K562 (cell line): ENCODE results near the gene RC3H2. TPM values are rescaled to one million over a fixed set of nuclear protein-coding genes. Genes with fewer than 3 reads are reported as not detected.

ENCODE experiments used
- ATAC-seq: fragments of 200-7000 bp; cut with Tn5 transposase; 3 replicates; pipeline ENCODE4 v1.9.1; 2020; ENCODE audit warnings: moderate library complexity
- BruUV-seq: library from RNA; stranded (reverse); fragments of 400-500 nt; replicated peaks from 2 replicates; lab custom pipeline; 2021; lab: Mats Ljungman, UMichigan
- CTCF ChIA-PET: fragments of 300-600 bp; formaldehyde crosslinking; extraction: SDS; loops from one replicate; lab custom pipeline; 2021; ENCODE audit warnings: low intra/inter-chr PET ratio; lab: Yijun Ruan, JAX
- POLR2A ChIA-PET: fragments of 300-600, 350-650 bp; sonication (Branson Sonifier 250); formaldehyde crosslinking; extraction: SDS; loops from one replicate; lab custom pipeline; 2021; ENCODE audit warnings: antibody characterized with exemption, inconsistent platforms; lab: Yijun Ruan, JAX
- DNase-seq, 4 experiments: peaks; one replicate each; pipeline versions ENCODE4 v3.0.0 to v3.0.0-alpha.2; 2011 to 2018; ENCODE audit warnings: low spot score in 3 of 4, mixed read lengths in 3 of 4; ENCODE audit errors: extremely low read depth in 1 of 4
- FAIRE-seq: peaks from 2 replicates; lab custom pipeline; 2011; peaks lifted over from hg19 to GRCh38; lab: Jason Lieb, UNC
- H2AFZ ChIP-seq: 2 replicates; pipeline ENCODE4 v1.6.0; 2011; ENCODE audit warnings: low read depth, low read length, control low read depth, inconsistent platforms
- H3K27ac ChIP-seq: fragments of 200-600 bp; 3 replicates; pipeline ENCODE4 v1.8.0; 2011; ENCODE audit warnings: low read depth, mild to moderate bottlenecking, control low read depth, inconsistent platforms, low read length, moderate library complexity, mixed read lengths; ENCODE audit errors: extremely low read depth
- H3K27me3 ChIP-seq, 2 experiments: fragments of 300-600 bp in 1 of 2; 2 replicates in 1 of 2; 3 replicates in 1 of 2; pipeline versions ENCODE4 v1.6.0 to v1.8.0; 2011; ENCODE audit warnings: inconsistent platforms in 2 of 2, low read length in 2 of 2, mild to moderate bottlenecking in 1 of 2, mixed read lengths in 1 of 2, moderate library complexity in 1 of 2; ENCODE audit not compliant: control insufficient read depth in 2 of 2, insufficient read depth in 2 of 2
- H3K36me3 ChIP-seq: fragments of 300-600 bp; 3 replicates; pipeline ENCODE4 v1.8.0; 2011; ENCODE audit warnings: mild to moderate bottlenecking, low read length, inconsistent platforms; ENCODE audit not compliant: control insufficient read depth, insufficient read depth
- H3K4me1 ChIP-seq, 2 experiments: fragments of 200-600 bp in 1 of 2; replicated peaks in 1 of 2; 2 replicates in 1 of 2; 3 replicates in 1 of 2; pipeline versions ENCODE4 v1.5.1 to v1.8.0; 2011; ENCODE audit warnings: inconsistent platforms in 2 of 2, low read length in 2 of 2, mild to moderate bottlenecking in 1 of 2, mixed read lengths in 1 of 2, moderate library complexity in 1 of 2; ENCODE audit not compliant: control insufficient read depth in 2 of 2, insufficient read depth in 2 of 2
- H3K4me2 ChIP-seq: 2 replicates; pipeline ENCODE4 v1.6.1; 2011; ENCODE audit warnings: low read length, control low read depth, inconsistent platforms, mixed read lengths; ENCODE audit not compliant: insufficient read depth
- H3K4me3 ChIP-seq: fragments of 200-600 bp; sonication (generic), shearing (Covaris generic); 2 replicates; pipeline ENCODE4 v1.5.1; 2016; ENCODE audit warnings: control low read depth, inconsistent platforms
- H3K79me2 ChIP-seq: fragments of 200-600 bp; 3 replicates; pipeline ENCODE4 v1.8.0; 2011; ENCODE audit warnings: low read length, inconsistent platforms; ENCODE audit not compliant: control insufficient read depth, insufficient read depth
- H3K9ac ChIP-seq, 2 experiments: 2 replicates each; pipeline versions ENCODE4 v1.6.0 to v1.6.1; 2011; ENCODE audit warnings: low read depth in 2 of 2, low read length in 2 of 2, control low read depth in 1 of 2, inconsistent platforms in 1 of 2, mild to moderate bottlenecking in 1 of 2, mixed read lengths in 1 of 2; ENCODE audit not compliant: insufficient read depth in 1 of 2
- H3K9me1 ChIP-seq: one replicate; pipeline ENCODE4 v1.6.0; 2011; ENCODE audit warnings: inconsistent platforms, mild to moderate bottlenecking, low read length, moderate library complexity; ENCODE audit not compliant: control insufficient read depth, insufficient read depth
- H3K9me3 ChIP-seq: replicated peaks from 2 replicates; pipeline ENCODE4 v1.5.1; 2011; ENCODE audit warnings: low read depth, low read length, inconsistent platforms; ENCODE audit not compliant: control insufficient read depth, insufficient read depth
- H4K20me1 ChIP-seq: replicated peaks from 2 replicates; pipeline ENCODE4 v1.6.1; 2011; ENCODE audit warnings: low read length, inconsistent platforms, mixed read lengths; ENCODE audit not compliant: control insufficient read depth, insufficient read depth
- CEBPG ChIP-seq, 3 experiments: fragments of 200-800 bp in 1 of 3; sonication (Bioruptor generic) in 1 of 3; sonication (generic) in 1 of 3; formaldehyde crosslinking in 1 of 3; IDR thresholded peaks in 2 of 3; conservative IDR thresholded peaks in 1 of 3; 2 replicates each; pipeline versions ENCODE4 v1.6.1 to v1.8.0; 2016 to 2022; ENCODE audit warnings: missing compliant biosample characterization in 2 of 3, missing genetic modification characterization in 2 of 3, mild to moderate bottlenecking in 1 of 3, missing genetic modification reagents in 1 of 3
- MEIS2 ChIP-seq: fragments of 450-650 bp; IDR thresholded peaks from 2 replicates; pipeline ENCODE4 v1.6.1; 2014; ENCODE audit warnings: mild to moderate bottlenecking; ENCODE audit not compliant: partially characterized antibody
- STAG1 ChIP-seq: sonication (generic); formaldehyde crosslinking; IDR thresholded peaks from 2 replicates; pipeline ENCODE4 v1.5.0; 2020; ENCODE audit warnings: missing genetic modification reagents, borderline replicate concordance
- TCF3 ChIP-seq: sonication (generic); formaldehyde crosslinking; IDR thresholded peaks from 2 replicates; pipeline ENCODE4 v1.4.0; 2020; ENCODE audit warnings: mild to moderate bottlenecking, missing genetic modification reagents
- TCF7L2 ChIP-seq: fragments of 150-350 bp; IDR thresholded peaks from 2 replicates; pipeline ENCODE4 v1.6.1; 2016; ENCODE audit warnings: low read depth, mild to moderate bottlenecking, low read length, moderate library complexity
- WGBS: fragments of 100-300 bp; shearing (Covaris generic); methylation state at CpG from one replicate; pipeline ENCODE4 v1.1.6; 2016; ENCODE audit warnings: low coverage, mixed read lengths; ENCODE audit not compliant: insufficient coverage; ENCODE audit errors: missing lambda C conversion rate; 5-methylcytosine and 5-hydroxymethylcytosine counted together
- in situ Hi-C: fragments of 300-500 bp; cut with MboI; formaldehyde crosslinking; loops from 4 replicates; pipeline ENCODE4 v1.15.0; 2018; ENCODE audit warnings: inconsistent platforms, mixed read lengths
- intact Hi-C: fragments of 100-400 bp; cut with micrococcal nuclease; formaldehyde crosslinking; loops from 2 replicates; pipeline ENCODE4 v1.14.2; 2022
- polyA plus RNA-seq, 8 experiments: library from polyadenylated mRNA; depleted of rRNA in 4 of 8; stranded (reverse) in 5 of 8; unstranded in 3 of 8; fragments of >200 nt; fragmentation: Nextera tagmentation in 2 of 8; fragmentation: Illumina TruSeq in 1 of 8; extraction: Ambion mirVana in 2 of 8; extraction: Trizol in 1 of 8; gene quantifications; 2 replicates each; pipeline versions ENCODE4 v1.2.1 to v1.2.3, GENCODE V29; 2011 to 2014; ENCODE audit warnings: inconsistent platforms in 1 of 8, missing spikeins in 1 of 8
- total RNA-seq, 7 experiments: library from RNA; depleted of rRNA in 6 of 7; stranded (reverse); fragments of >200 nt in 6 of 7; fragmentation: Illumina TruSeq in 2 of 7; extraction: Trizol in 2 of 7; gene quantifications; 2 replicates each; pipeline versions ENCODE4 v1.2.1 to v1.2.3, GENCODE V29; 2011 to 2021; ENCODE audit warnings: low replicate concordance in 1 of 7
- TF ChIP-seq, protein P1 (sequence below), 2 experiments: fragments of 450-650 bp in 1 of 2; sonication (generic) in 1 of 2; formaldehyde crosslinking in 1 of 2; IDR thresholded peaks in 1 of 2; conservative IDR thresholded peaks in 1 of 2; 2 replicates each; pipeline versions ENCODE4 v1.6.1 to v1.8.1; 2016 to 2023; ENCODE audit warnings: mild to moderate bottlenecking in 2 of 2, moderate library complexity in 2 of 2, inconsistent platforms in 1 of 2, missing genetic modification reagents in 1 of 2
- TF ChIP-seq, protein P2 (sequence below), 2 experiments: IDR thresholded peaks in 1 of 2; conservative IDR thresholded peaks in 1 of 2; 2 replicates each; pipeline ENCODE4 v1.6.1; 2016; ENCODE audit warnings: low read depth in 2 of 2, mild to moderate bottlenecking in 1 of 2, missing compliant biosample characterization in 1 of 2, missing genetic modification characterization in 1 of 2, moderate library complexity in 1 of 2

Gene RC3H2
- total and polyA plus RNA-seq, 9 of the 15 experiments (the other 6 are each of a cell fraction or from before 2014, with no cell fraction given) = 5.6 to 35.4 (median 18.6) TPM

DNA sequence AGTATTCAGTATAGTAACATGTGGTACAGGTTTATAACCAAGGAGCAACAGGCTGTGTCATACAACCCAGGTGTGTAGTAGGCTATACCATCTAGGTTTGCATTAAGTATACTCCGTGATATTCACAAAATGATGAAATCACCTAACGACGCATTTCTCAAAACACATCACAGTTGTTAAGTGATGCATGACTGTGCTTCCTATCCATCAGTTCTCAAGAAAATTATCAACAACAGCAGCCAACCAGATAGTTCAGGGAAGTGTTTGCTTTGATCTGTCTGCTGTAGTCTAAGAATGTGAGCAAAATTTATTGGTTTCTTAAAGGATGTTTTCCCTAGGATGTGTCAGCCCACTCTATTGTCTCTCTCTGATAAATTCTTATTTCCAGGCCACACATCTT, 18.8 kb upstream of the RC3H2 start:
- BruUV-seq = no TSS peak
- no peak overlapping the region for H3K27ac ChIP-seq
- no peaks in the 10 kb centered on the region for H3K9me3 ChIP-seq
- peaks cover 10% of the 10 kb centered on the region; the same call in 1 of the 3 replicates for H3K79me2 ChIP-seq
- ChIA-PET POLR2A (interaction anchor here (0.7 to 1.9 kb wide), 2 partner anchors 11 to 849 kb away, joined by 3 to 10 read pairs; partner anchors contain the start of gene ZBTB6), CTCF (no interaction called here)
- peaks cover 2% of the 10 kb centered on the region for H3K9me1 ChIP-seq
- no peak for FAIRE-seq
- no peak overlapping the region for H2AFZ ChIP-seq
- DNase-seq = no peak
- no peak overlapping the region for H3K9ac ChIP-seq
- H3K4me2 ChIP-seq = no peak overlapping the region
- intact Hi-C loops = no loop called here
- no peaks in the 10 kb centered on the region for H3K27me3 ChIP-seq
- peaks cover 22% of the 10 kb centered on the region; the same call in 1 of the 3 replicates for H3K36me3 ChIP-seq
- H3K4me3 ChIP-seq = no peak overlapping the region
- 64% methylated on average over 3 of the region's 3 CpGs for WGBS
- no peaks in the 10 kb centered on the region for H3K4me1 ChIP-seq
- no peaks in the 10 kb centered on the region for H4K20me1 ChIP-seq
- in situ Hi-C loops = no loop called here
- peak; percentile 54 for ATAC-seq
- TF ChIP-seq TCF7L2 (no peak), STAG1 (no peak), TCF3 (CRISPR knock-in tag) (peak; percentile 43; the same call in 1 of the 2 replicates), CEBPG (CRISPR knock-in tag; IDR thresholded peaks at IDR 0.05) (no peak), CEBPG (tag; conservative IDR thresholded peaks at IDR 0.05 in 1 of 2, IDR thresholded peaks at IDR 0.05 in 1 of 2) (peak in 1 of 2 experiments; percentile 73; a peak in 2 of 4 replicates), MEIS2 (peak; percentile 41)
- TF ChIP-seq, protein P1, sequence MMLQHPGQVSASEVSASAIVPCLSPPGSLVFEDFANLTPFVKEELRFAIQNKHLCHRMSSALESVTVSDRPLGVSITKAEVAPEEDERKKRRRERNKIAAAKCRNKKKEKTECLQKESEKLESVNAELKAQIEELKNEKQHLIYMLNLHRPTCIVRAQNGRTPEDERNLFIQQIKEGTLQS (IDR thresholded peaks at IDR 0.05) = peak; percentile 64
- TF ChIP-seq, protein P1 (CRISPR knock-in tag; conservative IDR thresholded peaks at IDR 0.05) = no peak
- TF ChIP-seq, protein P2, sequence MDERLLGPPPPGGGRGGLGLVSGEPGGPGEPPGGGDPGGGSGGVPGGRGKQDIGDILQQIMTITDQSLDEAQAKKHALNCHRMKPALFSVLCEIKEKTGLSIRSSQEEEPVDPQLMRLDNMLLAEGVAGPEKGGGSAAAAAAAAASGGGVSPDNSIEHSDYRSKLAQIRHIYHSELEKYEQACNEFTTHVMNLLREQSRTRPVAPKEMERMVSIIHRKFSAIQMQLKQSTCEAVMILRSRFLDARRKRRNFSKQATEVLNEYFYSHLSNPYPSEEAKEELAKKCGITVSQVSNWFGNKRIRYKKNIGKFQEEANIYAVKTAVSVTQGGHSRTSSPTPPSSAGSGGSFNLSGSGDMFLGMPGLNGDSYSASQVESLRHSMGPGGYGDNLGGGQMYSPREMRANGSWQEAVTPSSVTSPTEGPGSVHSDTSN (CRISPR knock-in tag; IDR thresholded peaks at IDR 0.05; ENCODE audit: low read depth) = no peak
- TF ChIP-seq, protein P2 (tag; conservative IDR thresholded peaks at IDR 0.05; ENCODE audit: low read depth) = peak; percentile 64
